Stimulated activated CD8-positive, alpha-beta memory T cell treated with anti-CD3 and anti-CD28 coated beads, Interleukin-4, amount 100 ng/mL, for 1 hour (primary cell): ENCODE results near the gene PHACTR3.

Source experiments
- DNase-seq, 2 donors: peaks; one replicate each; pipeline ENCODE4 v3.0.0-alpha.2; 2020; ENCODE audit warnings: low read depth in 2 of 2, low spot score in 1 of 2

Gene PHACTR3

DNA sequence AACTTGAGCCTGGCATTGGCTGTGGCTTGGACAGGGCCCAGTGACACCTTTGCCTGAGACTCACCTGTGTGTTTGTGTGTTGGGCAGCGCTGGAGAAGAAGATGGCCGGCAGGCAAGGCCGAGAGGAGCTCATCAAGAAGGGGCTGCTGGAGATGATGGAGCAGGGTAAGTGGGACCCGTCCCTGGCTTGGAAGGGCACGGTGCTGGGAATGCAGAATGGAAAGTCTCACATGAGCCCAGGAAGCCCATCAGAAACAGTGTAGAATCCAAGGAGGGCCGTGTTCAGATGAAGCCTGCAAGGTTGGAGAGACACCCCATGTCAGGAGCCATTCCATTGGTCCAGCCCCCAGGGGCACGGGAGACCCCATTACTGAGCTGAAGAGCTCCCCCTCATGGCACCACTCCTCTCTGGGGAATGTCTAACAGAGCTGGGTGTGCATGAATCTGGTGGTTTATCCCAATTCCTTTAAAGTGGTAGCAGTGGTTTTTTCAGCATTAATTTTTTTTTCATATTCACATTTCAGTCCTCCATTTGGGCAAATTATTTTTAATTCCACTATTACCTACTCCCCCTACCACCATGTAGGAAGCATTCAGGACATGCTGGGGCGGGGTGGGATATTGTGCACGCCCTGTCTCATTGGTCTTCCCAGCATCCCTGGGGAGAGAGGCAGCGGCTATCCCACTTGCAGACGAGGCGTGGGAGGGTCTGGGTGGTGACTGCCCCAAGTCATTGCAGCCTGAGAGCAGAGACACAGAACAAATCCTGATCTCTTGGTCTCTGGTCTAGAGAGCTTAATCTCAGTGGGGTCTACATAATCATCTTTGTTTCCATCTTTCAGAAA, 143.6 kb downstream of the PHACTR3 start:
- no peak for DNase-seq

GRCh38 chr20:59748619-59749191, 144.4 kb downstream of the PHACTR3 start:
- DNase-seq = no peak

- no peak for DNase-seq
Observed at GRCh38 chr20:59749301-59749700, 145.0 kb downstream of the PHACTR3 start.

DNA sequence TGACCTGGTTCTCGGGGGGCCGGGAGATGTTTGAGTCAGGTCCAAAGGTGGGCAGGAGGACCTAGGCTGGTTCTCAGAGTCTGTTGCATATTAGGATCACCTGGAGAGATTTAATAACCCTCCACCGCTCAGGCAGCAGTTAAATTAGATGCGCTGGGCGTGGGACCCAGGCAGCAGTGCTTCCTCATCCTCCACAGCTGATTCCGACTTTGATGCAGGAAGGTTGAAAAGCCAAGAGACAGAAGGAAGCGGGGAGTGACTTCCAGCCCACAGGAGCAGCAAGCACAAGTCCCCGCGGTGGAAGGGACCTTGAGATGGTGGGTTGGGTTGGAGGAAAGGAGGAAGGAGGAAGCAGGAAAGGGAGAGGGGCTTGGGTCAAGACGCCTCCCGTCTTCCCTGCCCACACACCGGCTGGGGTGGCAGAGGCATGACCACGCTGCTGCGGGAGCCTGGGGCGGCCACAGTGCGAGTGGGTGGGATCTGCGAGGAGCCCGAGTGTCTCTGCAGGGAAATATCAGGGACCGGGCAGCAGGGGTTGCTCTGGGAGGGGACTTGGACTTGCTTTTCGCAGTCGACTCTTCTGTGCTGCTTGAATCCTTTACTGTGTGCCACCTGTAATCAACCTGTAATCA, 146.0 kb downstream of the PHACTR3 start:
- no peak for DNase-seq

DNA sequence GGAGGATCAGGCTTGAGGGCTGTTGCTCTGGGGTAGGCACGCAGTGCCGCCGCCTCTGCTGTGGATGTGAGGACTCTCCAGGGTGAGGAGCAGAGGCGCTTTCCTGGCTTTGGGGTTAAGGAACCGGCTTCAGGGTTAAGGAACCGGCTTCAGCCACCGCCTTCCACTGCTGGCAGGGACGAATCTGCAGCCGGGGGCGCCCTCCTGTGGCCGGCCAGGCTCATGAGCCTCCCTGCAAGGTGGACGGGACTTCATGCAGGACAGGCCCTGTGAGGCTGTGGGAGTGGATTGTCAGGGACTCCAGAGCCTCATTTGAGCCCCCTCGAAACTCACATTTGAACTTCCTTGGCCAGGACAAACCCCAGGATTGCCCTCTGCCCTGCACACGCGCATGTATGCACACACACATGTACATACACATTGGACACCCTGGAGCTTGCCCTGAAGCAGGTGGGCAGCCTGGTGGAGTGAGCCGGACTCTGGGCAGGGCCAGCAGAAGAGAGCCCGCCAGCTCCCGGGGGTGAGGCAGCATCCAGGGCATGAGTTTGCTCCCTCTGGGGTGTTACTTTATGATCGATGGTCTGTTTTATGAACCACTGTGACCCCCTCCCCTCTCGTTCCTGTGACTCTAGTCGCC, 146.9 kb downstream of the PHACTR3 start:
- no peak for DNase-seq

- DNase-seq = no peak
Observed at GRCh38 chr20:59752101-59752586, 147.8 kb downstream of the PHACTR3 start.

DNA sequence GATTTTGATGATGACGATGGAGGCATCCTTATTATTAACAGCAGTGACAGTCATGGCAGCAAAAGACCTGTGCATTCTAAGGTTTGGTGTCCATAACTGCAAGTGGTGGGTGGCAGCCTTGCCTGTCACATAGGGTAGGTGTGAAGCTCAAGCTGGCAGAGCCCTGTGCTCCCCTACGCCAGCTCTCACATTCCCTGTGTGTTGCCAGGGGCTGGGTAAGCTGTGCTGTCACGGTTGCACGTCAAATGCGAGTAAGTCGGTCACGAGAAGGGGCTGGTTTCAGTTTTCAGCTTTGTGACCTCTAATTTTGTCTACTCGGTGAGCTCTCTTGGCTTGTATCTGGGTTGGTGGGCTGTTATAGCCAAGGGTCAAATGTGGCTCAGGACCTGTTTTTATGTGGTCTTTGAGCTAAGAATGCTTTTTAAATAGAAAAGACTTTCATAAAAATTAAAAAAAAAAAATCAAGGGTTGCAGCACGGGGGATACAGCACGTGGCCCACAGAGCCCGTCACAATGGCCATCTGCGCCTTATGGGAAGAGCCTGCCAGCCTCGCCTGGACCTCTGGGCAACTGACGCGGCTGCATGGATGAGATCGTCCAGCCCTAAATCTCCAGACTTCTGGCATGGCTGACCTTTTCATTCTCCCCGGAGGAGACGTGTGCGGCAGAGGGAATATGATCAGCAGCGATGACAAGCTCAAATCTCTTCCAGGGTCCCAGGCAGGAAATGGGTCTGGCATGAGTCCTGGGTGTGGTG, 148.5 kb downstream of the PHACTR3 start:
- no peak for DNase-seq

DNA sequence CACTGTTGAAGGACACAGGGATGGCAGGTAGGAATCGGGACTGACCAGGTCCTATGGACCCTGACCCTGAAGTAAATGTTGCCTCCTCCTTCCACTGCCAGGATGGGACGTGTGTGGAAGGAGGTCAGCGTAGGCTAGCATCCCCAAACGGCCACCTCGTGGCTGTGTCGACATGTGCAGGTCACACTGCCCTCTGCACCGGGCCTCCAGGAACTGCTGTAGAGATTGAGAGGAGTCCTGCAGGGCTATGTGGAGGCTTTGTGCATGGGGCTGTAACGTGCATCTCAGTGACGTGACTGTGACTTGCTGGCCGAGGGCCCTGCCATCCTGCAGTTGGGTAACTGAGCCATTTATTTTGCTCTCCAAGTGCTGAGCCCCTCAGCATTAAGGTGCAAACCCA, 149.5 kb downstream of the PHACTR3 start:
- no peak for DNase-seq

GRCh38 chr20:59754551-59754950, 150.2 kb downstream of the PHACTR3 start:
- DNase-seq = no peak

- no peak for DNase-seq
Observed at GRCh38 chr20:59756241-59756640, 151.9 kb downstream of the PHACTR3 start.

- no peak for DNase-seq
Observed at GRCh38 chr20:59764037-59764436, 159.7 kb downstream of the PHACTR3 start.

GRCh38 chr20:59765599-59766177, 161.3 kb downstream of the PHACTR3 start:
- DNase-seq = no peak

GRCh38 chr20:59767656-59768055, 163.3 kb downstream of the PHACTR3 start:
- DNase-seq = no peak

- no peak for DNase-seq
Observed at GRCh38 chr20:59770270-59770669, 165.9 kb downstream of the PHACTR3 start.

GRCh38 chr20:59770851-59771250, 166.5 kb downstream of the PHACTR3 start:
- no peak for DNase-seq

DNA sequence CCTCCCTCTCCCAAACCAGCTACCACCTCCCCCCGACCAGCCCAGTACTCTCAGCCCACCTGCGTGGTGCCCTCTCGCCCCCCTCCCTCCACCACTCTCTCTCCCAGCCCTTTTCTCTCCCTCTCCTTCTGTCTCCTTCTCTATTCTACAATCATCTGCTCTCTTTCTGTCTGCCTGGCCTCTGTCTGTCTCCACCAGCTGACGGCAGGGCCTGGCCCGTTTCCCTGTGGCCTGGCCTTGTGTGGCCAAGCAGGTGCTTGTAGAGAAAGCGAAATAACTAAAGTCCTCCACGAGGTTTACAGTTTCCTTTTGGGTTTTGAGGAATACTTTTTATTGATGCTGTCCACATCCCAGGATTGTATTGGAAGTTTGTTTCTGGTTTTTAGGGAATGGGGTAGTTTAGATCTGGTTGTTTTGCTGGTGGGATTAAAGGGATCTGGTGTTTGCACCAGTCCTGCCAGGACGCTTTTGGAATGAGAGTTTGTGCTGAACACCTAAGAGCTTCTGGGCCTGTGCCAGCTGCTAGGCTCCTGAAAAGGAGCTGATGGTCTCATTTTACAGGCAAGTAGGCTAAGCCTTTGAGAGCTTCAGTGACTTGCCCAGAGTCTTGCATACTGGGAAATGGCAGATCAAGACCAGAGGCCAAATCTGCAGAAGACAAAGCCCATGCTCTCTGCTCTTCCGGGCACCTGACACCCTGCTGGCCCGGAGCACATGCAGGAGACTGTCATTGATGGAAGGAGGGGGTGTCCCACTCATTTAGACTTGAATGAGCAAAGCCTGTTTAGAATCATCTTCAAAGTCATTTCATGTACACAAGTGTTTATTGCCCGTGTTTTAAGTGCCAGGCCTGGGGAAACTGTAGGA, 167.4 kb downstream of the PHACTR3 start:
- no peak for DNase-seq

- DNase-seq = no peak
Observed at GRCh38 chr20:59772373-59772705, 168.0 kb downstream of the PHACTR3 start.

DNA sequence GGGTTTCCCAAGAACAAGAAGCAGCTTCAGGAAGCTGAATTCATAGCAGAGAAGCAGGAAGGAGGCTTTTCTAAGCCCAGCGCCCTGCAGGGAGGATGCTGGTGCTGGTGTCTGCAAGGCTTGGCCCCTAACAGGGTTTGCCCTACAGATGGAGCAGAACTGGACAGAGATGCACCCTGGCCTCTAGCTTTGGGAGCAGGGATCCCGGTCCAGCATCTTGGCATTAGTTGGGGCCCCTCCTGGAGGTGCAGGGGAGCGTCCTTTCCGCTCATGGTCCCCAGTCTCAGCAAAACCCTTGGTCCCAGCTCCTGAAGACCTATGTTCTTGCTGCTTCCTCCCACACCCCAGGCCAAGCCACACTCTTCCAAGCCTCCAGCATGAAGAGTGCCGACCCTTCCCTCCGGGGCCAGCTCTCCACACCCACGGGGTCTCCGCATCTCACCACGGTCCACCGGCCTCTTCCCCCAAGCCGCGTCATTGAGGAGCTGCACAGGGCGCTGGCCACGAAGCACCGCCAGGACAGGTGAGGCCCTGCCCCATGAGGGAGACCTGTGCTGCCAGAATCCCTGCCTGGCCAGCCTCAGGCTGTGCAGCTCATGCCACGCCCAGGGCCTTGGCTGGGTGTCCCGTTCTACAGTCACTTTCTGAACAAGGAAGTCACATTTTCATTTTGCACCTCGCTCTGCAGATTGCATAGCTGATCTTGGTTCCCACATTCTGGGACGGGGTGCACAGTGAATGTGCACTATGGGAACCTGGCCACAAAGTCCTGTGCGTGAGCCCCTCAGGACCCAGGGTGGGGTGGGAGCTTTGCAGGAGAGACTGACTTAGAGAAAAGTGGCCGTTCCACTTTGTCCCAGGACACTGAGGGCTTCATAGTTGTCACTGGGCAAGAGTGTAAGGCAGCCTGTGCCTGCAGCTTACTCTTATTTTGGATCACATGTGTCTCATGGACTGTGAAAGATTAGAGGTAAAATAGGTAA, 168.9 kb downstream of the PHACTR3 start:
- no peak for DNase-seq

GRCh38 chr20:59774204-59774641, 169.9 kb downstream of the PHACTR3 start:
- no peak for DNase-seq
